GM21723 (cell line): ENCODE results near the gene IFNG.

Experiments
- ATAC-seq: cut with Tn5 transposase; IDR thresholded peaks from one replicate; pipeline ENCODE4 v1.9.1; 2021; ENCODE audit warnings: mild to moderate bottlenecking, moderate library complexity; ENCODE audit not compliant: unreplicated experiment

The IFNG gene

GRCh38 chr12:68169213-68169889 is 9.8 kb upstream of the IFNG start:
- ATAC-seq, result no peak

- ATAC-seq, result no peak
These were observed 6.8 kb upstream of the IFNG start for GRCh38 chr12:68166317-68166831.

GRCh38 chr12:68163560-68164081 is 4.1 kb upstream of the IFNG start:
- peak; percentile 72 for ATAC-seq

GRCh38 chr12:68162374-68162773 is 2.8 kb upstream of the IFNG start:
- no peak for ATAC-seq

GRCh38 chr12:68158432-68158831 is 1.1 kb downstream of the IFNG start:
- no peak for ATAC-seq

GRCh38 chr12:68157380-68157779 is 2.2 kb downstream of the IFNG start:
- ATAC-seq, result no peak

GRCh38 chr12:68156636-68157035 is 2.9 kb downstream of the IFNG start:
- no peak for ATAC-seq

GRCh38 chr12:68154779-68155178 is 4.8 kb downstream of the IFNG start:
- ATAC-seq, result no peak

GRCh38 chr12:68148261-68148951 is 11.1 kb downstream of the IFNG start:
- ATAC-seq, result no peak

GRCh38 chr12:68140556-68140955 is 19.0 kb downstream of the IFNG start:
- ATAC-seq, result no peak

GRCh38 chr12:68139941-68140340 is 19.6 kb downstream of the IFNG start:
- no peak for ATAC-seq

- no peak for ATAC-seq
These were observed 20.5 kb downstream of the IFNG start for GRCh38 chr12:68139001-68139400.

- ATAC-seq, result no peak
These were observed 21.1 kb downstream of the IFNG start for GRCh38 chr12:68138480-68138879.

- no peak for ATAC-seq
These were observed 22.2 kb downstream of the IFNG start for GRCh38 chr12:68137335-68137830.

GRCh38 chr12:68135520-68135919 is 24.0 kb downstream of the IFNG start:
- ATAC-seq, result no peak

- no peak for ATAC-seq
These were observed 27.6 kb downstream of the IFNG start for GRCh38 chr12:68131867-68132414.

- ATAC-seq, result no peak
These were observed 29.6 kb downstream of the IFNG start for GRCh38 chr12:68129979-68130378.

GRCh38 chr12:68122236-68122920 is 37.2 kb downstream of the IFNG start:
- no peak for ATAC-seq

- ATAC-seq, result no peak
These were observed 38.4 kb downstream of the IFNG start for GRCh38 chr12:68121143-68121542.

- ATAC-seq, result peak; percentile 98
These were observed 39.8 kb downstream of the IFNG start for GRCh38 chr12:68119724-68120211.

- peak; percentile 52 for ATAC-seq
These were observed 40.3 kb downstream of the IFNG start for GRCh38 chr12:68119250-68119649.
